Measurements from ENCODE around the gene CSNK1G1. TPM values are rescaled to one million over a fixed set of nuclear protein-coding genes. Genes with fewer than 3 reads are reported as not detected.

Gene CSNK1G1
- total RNA-seq, 1 experiment from 2014 or later: 11.5 TPM

DNA sequence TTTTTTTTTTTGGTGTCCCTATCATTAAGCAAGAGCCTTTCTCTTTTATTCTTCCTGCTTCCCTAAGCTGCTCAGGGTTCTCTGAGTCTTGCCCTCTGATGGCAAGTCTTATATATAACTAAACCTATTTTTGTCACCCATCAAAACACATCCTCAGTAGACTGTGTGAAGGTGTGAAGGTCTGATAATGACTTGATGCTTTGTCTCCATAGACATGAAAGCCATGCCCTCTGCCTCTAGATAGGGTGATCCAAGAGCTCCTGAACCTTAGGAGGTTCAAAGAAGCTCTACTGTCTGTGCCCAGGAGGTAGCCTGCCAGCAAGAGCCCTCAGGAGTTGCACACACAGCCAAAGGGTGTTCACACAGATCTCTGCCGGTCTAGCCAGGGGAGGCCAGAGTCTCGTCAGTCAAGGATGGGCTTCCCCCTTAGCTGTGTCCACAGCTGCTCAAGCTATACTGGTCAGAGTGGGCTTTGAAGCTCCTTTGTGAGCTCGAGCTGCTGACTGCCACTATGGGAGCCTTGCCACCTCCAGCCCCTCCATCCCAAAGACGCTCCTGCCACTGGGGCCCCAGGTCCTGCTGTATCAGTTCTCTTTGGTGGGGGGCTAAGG lies 217.5 kb downstream of the CSNK1G1 start:
- intact Hi-C loops (cut with micrococcal nuclease; ENCODE audit: unreplicated experiment): no loop called here
- TF ChIP-seq, protein P1, sequence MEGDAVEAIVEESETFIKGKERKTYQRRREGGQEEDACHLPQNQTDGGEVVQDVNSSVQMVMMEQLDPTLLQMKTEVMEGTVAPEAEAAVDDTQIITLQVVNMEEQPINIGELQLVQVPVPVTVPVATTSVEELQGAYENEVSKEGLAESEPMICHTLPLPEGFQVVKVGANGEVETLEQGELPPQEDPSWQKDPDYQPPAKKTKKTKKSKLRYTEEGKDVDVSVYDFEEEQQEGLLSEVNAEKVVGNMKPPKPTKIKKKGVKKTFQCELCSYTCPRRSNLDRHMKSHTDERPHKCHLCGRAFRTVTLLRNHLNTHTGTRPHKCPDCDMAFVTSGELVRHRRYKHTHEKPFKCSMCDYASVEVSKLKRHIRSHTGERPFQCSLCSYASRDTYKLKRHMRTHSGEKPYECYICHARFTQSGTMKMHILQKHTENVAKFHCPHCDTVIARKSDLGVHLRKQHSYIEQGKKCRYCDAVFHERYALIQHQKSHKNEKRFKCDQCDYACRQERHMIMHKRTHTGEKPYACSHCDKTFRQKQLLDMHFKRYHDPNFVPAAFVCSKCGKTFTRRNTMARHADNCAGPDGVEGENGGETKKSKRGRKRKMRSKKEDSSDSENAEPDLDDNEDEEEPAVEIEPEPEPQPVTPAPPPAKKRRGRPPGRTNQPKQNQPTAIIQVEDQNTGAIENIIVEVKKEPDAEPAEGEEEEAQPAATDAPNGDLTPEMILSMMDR (IDR thresholded peaks at IDR 0.05; ENCODE audit: insufficient read depth in 1 of 2, low read depth in 1 of 2, low read length in 1 of 2, severe bottlenecking in 1 of 2, unreplicated experiment in 1 of 2): no peak
- Mint-ChIP-seq H3K9me3 (ENCODE audit: unreplicated experiment) (no peaks in the 10 kb centered on the region), H3K36me3 (ENCODE audit: insufficient read depth, unreplicated experiment) (peaks cover 29% of the 10 kb centered on the region), H3K27ac (ENCODE audit: unreplicated experiment) (no peak overlapping the region), H3K27me3 (ENCODE audit: insufficient read depth, unreplicated experiment) (no peaks in the 10 kb centered on the region), H3K4me1 (ENCODE audit: low read depth, unreplicated experiment) (no peaks in the 10 kb centered on the region), H3K4me3 (ENCODE audit: unreplicated experiment) (no peak overlapping the region)
- no peak for DNase-seq
- H3K4me1 ChIP-seq: no peaks in the 10 kb centered on the region
- no peaks in the 10 kb centered on the region for H3K9me3 ChIP-seq
- no TSS peak for BruUV-seq (replicated peaks)
- CTCF ChIA-PET: interaction anchor here (0.9 kb wide), 1 partner anchor 15 kb away, joined by 3 read pairs; no protein-coding TSS in a partner anchor
- POLR2A ChIA-PET: no interaction called here
- H3K4me3 ChIP-seq (ENCODE audit: low read depth, low read length): no peak overlapping the region
- no peaks in the 10 kb centered on the region for H3K27me3 ChIP-seq (replicated peaks; ENCODE audit: control insufficient read depth, insufficient read depth, low read length)
- no peaks in the 10 kb centered on the region for H3K36me3 ChIP-seq (ENCODE audit: control insufficient read depth, insufficient read depth, low read length)

DNA sequence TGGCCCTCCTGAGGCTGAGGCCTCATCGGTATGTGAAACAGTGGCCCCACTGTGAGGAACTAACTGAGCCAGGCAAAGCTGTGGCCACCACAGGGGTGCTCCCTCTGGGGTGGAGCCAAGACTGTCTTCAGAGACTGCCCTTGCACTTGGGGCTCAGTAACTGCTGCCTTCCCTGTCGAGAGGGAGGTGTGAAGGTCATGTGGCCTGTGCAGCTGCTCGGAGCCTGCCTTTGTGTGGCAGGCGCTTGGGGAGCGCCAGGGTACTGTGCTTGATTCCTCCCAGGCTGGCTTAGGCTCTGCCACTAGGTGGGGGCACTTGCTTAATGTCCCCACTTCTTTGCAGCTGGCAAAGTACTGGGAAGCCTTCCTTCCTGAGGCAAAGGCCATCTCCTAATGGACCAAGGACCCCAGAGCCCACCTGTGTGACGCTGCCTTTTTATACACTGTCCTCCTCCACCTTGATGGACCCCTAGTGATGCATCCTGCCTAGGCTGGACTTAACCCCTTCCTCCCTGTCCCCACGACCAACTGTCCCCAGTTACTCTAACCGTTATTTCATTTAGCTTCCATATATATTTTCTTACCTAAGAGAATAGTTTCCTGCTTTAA lies 218.6 kb downstream of the CSNK1G1 start:
- CTCF ChIA-PET: no interaction called here
- no peak overlapping the region for H3K4me3 Mint-ChIP-seq (ENCODE audit: unreplicated experiment)
- no peaks in the 10 kb centered on the region for H3K4me1 Mint-ChIP-seq (ENCODE audit: low read depth, unreplicated experiment)
- H3K9me3 Mint-ChIP-seq (ENCODE audit: unreplicated experiment): no peaks in the 10 kb centered on the region
- no peak for DNase-seq
- intact Hi-C loops (cut with micrococcal nuclease; ENCODE audit: unreplicated experiment): no loop called here
- BruUV-seq (replicated peaks): no TSS peak
- Histone ChIP-seq H3K4me1 (no peaks in the 10 kb centered on the region), H3K36me3 (ENCODE audit: control insufficient read depth, insufficient read depth, low read length) (no peaks in the 10 kb centered on the region), H3K27me3 (replicated peaks; ENCODE audit: control insufficient read depth, insufficient read depth, low read length) (no peaks in the 10 kb centered on the region), H3K9me3 (no peaks in the 10 kb centered on the region), H3K4me3 (ENCODE audit: low read depth, low read length) (no peak overlapping the region)
- no peaks in the 10 kb centered on the region for H3K27me3 Mint-ChIP-seq (ENCODE audit: insufficient read depth, unreplicated experiment)
- H3K27ac Mint-ChIP-seq (ENCODE audit: unreplicated experiment): no peak overlapping the region
- peaks cover 26% of the 10 kb centered on the region for H3K36me3 Mint-ChIP-seq (ENCODE audit: insufficient read depth, unreplicated experiment)
- POLR2A ChIA-PET: no interaction called here
- TF ChIP-seq, protein P1 (IDR thresholded peaks at IDR 0.05; ENCODE audit: insufficient read depth in 1 of 2, low read depth in 1 of 2, low read length in 1 of 2, severe bottlenecking in 1 of 2, unreplicated experiment in 1 of 2): no peak

DNA sequence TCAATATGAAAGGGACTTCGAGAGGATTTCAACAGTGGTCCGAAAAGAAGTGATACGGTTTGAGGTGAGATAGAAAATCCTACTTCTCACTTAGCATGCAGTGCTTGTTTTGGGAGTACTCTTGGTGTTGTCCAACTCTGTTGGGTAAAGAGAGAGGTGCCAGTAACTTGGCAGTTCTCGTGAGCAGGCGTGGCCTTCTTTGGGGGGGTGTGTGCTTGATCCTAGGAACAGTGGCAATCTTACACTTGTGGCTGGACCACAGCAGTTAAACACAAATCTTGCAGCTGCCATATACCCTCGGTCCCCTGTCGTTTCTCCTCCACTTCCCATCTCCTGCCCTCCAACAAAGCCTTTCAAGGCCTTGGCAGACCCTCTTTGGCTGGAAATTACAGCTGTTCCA lies 219.6 kb downstream of the CSNK1G1 start:
- Histone ChIP-seq H3K9me3 (no peaks in the 10 kb centered on the region), H3K36me3 (ENCODE audit: control insufficient read depth, insufficient read depth, low read length) (no peaks in the 10 kb centered on the region; the same call in 1 of the 2 replicates), H3K4me1 (no peaks in the 10 kb centered on the region), H3K27me3 (replicated peaks; ENCODE audit: control insufficient read depth, insufficient read depth, low read length) (no peaks in the 10 kb centered on the region), H3K4me3 (ENCODE audit: low read depth, low read length) (no peak overlapping the region)
- no peaks in the 10 kb centered on the region for H3K27me3 Mint-ChIP-seq (ENCODE audit: insufficient read depth, unreplicated experiment)
- no peak overlapping the region for H3K4me3 Mint-ChIP-seq (ENCODE audit: unreplicated experiment)
- CTCF ChIA-PET: interaction anchor here (1.0 kb wide), 1 partner anchor 17 kb away, joined by 3 read pairs; no protein-coding TSS in a partner anchor
- H3K27ac Mint-ChIP-seq (ENCODE audit: unreplicated experiment): no peak overlapping the region
- peaks cover 22% of the 10 kb centered on the region for H3K36me3 Mint-ChIP-seq (ENCODE audit: insufficient read depth, unreplicated experiment)
- no TSS peak for BruUV-seq (replicated peaks)
- no peaks in the 10 kb centered on the region for H3K4me1 Mint-ChIP-seq (ENCODE audit: low read depth, unreplicated experiment)
- H3K9me3 Mint-ChIP-seq (ENCODE audit: unreplicated experiment): no peaks in the 10 kb centered on the region
- DNase-seq: no peak
- intact Hi-C loops (cut with micrococcal nuclease; ENCODE audit: unreplicated experiment): no loop called here
- TF ChIP-seq, protein P1 (IDR thresholded peaks at IDR 0.05; ENCODE audit: insufficient read depth in 1 of 2, low read depth in 1 of 2, low read length in 1 of 2, severe bottlenecking in 1 of 2, unreplicated experiment in 1 of 2): no peak
- POLR2A ChIA-PET: no interaction called here
